ENCODE measurements around the gene GLRX3.

Gene GLRX3

GRCh38 chr10:130203626-130204025 is 67.4 kb downstream of the GLRX3 start:
- in situ Hi-C loops (cut with MboI; ENCODE audit: low sequenced_read_pairs): no loop called here

- in situ Hi-C loops (cut with MboI; ENCODE audit: low sequenced_read_pairs): no loop called here
Observed at GRCh38 chr10:130206216-130206737, 70.1 kb downstream of the GLRX3 start.

GRCh38 chr10:130207205-130207604 is 71.0 kb downstream of the GLRX3 start:
- in situ Hi-C loops (cut with MboI; ENCODE audit: low sequenced_read_pairs): no loop called here

- in situ Hi-C loops (cut with MboI; ENCODE audit: low sequenced_read_pairs): no loop called here
Observed at GRCh38 chr10:130208807-130209206, 72.6 kb downstream of the GLRX3 start.

- in situ Hi-C loops (cut with MboI; ENCODE audit: low sequenced_read_pairs): no loop called here
Observed at GRCh38 chr10:130212746-130213145, 76.6 kb downstream of the GLRX3 start.

- in situ Hi-C loops (cut with MboI; ENCODE audit: low sequenced_read_pairs): no loop called here
Observed at GRCh38 chr10:130213286-130214080, 77.3 kb downstream of the GLRX3 start.

- in situ Hi-C loops (cut with MboI; ENCODE audit: low sequenced_read_pairs): no loop called here
Observed at GRCh38 chr10:130214431-130214830, 78.2 kb downstream of the GLRX3 start.

- in situ Hi-C loops (cut with MboI; ENCODE audit: low sequenced_read_pairs): no loop called here
Observed at GRCh38 chr10:130215151-130215930, 79.2 kb downstream of the GLRX3 start.

GRCh38 chr10:130215931-130216231 is 79.7 kb downstream of the GLRX3 start:
- in situ Hi-C loops (cut with MboI; ENCODE audit: low sequenced_read_pairs): no loop called here

- in situ Hi-C loops (cut with MboI; ENCODE audit: low sequenced_read_pairs): no loop called here
Observed at GRCh38 chr10:130218181-130218641, 82.0 kb downstream of the GLRX3 start.

GRCh38 chr10:130218936-130219335 is 82.7 kb downstream of the GLRX3 start:
- in situ Hi-C loops (cut with MboI; ENCODE audit: low sequenced_read_pairs): no loop called here

GRCh38 chr10:130220251-130221185 is 84.3 kb downstream of the GLRX3 start:
- in situ Hi-C loops (cut with MboI; ENCODE audit: low sequenced_read_pairs): no loop called here

- in situ Hi-C loops (cut with MboI; ENCODE audit: low sequenced_read_pairs): no loop called here
Observed at GRCh38 chr10:130221456-130222375, 85.5 kb downstream of the GLRX3 start.

- in situ Hi-C loops (cut with MboI; ENCODE audit: low sequenced_read_pairs): no loop called here
Observed at GRCh38 chr10:130222381-130222780, 86.2 kb downstream of the GLRX3 start.

- in situ Hi-C loops (cut with MboI; ENCODE audit: low sequenced_read_pairs): no loop called here
Observed at GRCh38 chr10:130224228-130224627, 88.0 kb downstream of the GLRX3 start.

GRCh38 chr10:130226012-130226411 is 89.8 kb downstream of the GLRX3 start:
- in situ Hi-C loops (cut with MboI; ENCODE audit: low sequenced_read_pairs): no loop called here

- in situ Hi-C loops (cut with MboI; ENCODE audit: low sequenced_read_pairs): no loop called here
Observed at GRCh38 chr10:130227883-130228282, 91.7 kb downstream of the GLRX3 start.

All from HL-60/S4 (cell line).